CD14-positive monocyte (primary cell): ENCODE data around the gene CCNK. TPM values are rescaled to one million over a fixed set of nuclear protein-coding genes. Genes with fewer than 3 reads are reported as not detected.

Experiments
- DNase-seq, 3 donors: peaks; one replicate each; pipeline ENCODE4 v3.0.0-alpha.2; 2011 to 2022
- H2AFZ ChIP-seq: 2 replicates; pipeline ENCODE4 v1.6.0; 2012; ENCODE audit warnings: mild to moderate bottlenecking, low read depth, low read length, inconsistent platforms; ENCODE audit not compliant: insufficient read depth, poor library complexity, severe bottlenecking
- H3K27ac ChIP-seq, 2 donors: 1 replicate in 1 of 2; 2 replicates in 1 of 2; pipeline ENCODE4 v1.5.1; 2012 to 2013; ENCODE audit warnings: low read length in 2 of 2, control low read depth in 1 of 2, inconsistent platforms in 1 of 2, low read depth in 1 of 2, mild to moderate bottlenecking in 1 of 2
- H3K27me3 ChIP-seq, 2 donors: one replicate each; pipeline versions ENCODE4 v1.6.0 to v1.6.1; 2011 to 2013; ENCODE audit warnings: low read length in 2 of 2; ENCODE audit not compliant: control insufficient read depth in 2 of 2, insufficient read depth in 2 of 2
- H3K36me3 ChIP-seq, 2 donors: replicated peaks in 1 of 2; 1 replicate in 1 of 2; 2 replicates in 1 of 2; pipeline versions ENCODE4 v1.5.1 to v1.6.1; 2012 to 2013; ENCODE audit warnings: low read length in 2 of 2, control low read depth in 1 of 2, inconsistent platforms in 1 of 2, mild to moderate bottlenecking in 1 of 2; ENCODE audit not compliant: insufficient read depth in 2 of 2, control insufficient read depth in 1 of 2
- H3K4me1 ChIP-seq, 2 donors: 1 replicate in 1 of 2; 2 replicates in 1 of 2; pipeline versions ENCODE4 v1.5.1 to v1.6.1; 2012 to 2013; ENCODE audit warnings: low read length in 2 of 2, control low read depth in 1 of 2, inconsistent platforms in 1 of 2, mild to moderate bottlenecking in 1 of 2, moderate library complexity in 1 of 2; ENCODE audit not compliant: insufficient read depth in 2 of 2, control insufficient read depth in 1 of 2
- H3K4me2 ChIP-seq: replicated peaks from 2 replicates; pipeline ENCODE3; 2012; ENCODE audit warnings: low read length, moderate library complexity, mild to moderate bottlenecking; ENCODE audit not compliant: poor library complexity, severe bottlenecking; ENCODE audit errors: extremely low read depth
- H3K4me3 ChIP-seq, 3 experiments: fragments of 200-600 bp in 1 of 3; sonication (generic) in 1 of 3; replicated peaks in 1 of 3; 1 replicate in 2 of 3; 2 replicates in 1 of 3; pipeline ENCODE4 v1.5.1; 2011 to 2013; ENCODE audit warnings: low read length in 3 of 3, mild to moderate bottlenecking in 3 of 3, control low read depth in 2 of 3, low read depth in 2 of 3, inconsistent platforms in 1 of 3, moderate library complexity in 1 of 3
- H3K79me2 ChIP-seq: 2 replicates; pipeline ENCODE4 v1.6.0; 2012; ENCODE audit warnings: mild to moderate bottlenecking, control low read depth, inconsistent platforms, low read length, moderate library complexity; ENCODE audit not compliant: insufficient read depth
- H3K9ac ChIP-seq: 2 replicates; pipeline ENCODE4 v1.6.0; 2017; ENCODE audit warnings: low read length, mild to moderate bottlenecking; ENCODE audit not compliant: insufficient read depth, poor library complexity, severe bottlenecking
- H3K9me3 ChIP-seq, 2 donors: replicated peaks in 1 of 2; 1 replicate in 1 of 2; 2 replicates in 1 of 2; pipeline versions ENCODE4 v1.5.1 to v1.6.1; 2012 to 2013; ENCODE audit warnings: low read length in 2 of 2, control low read depth in 1 of 2; ENCODE audit not compliant: control insufficient read depth in 1 of 2, insufficient read depth in 1 of 2
- H4K20me1 ChIP-seq: 2 replicates; pipeline ENCODE4 v1.6.0; 2012; ENCODE audit warnings: mild to moderate bottlenecking, low read length, control low read depth, moderate library complexity; ENCODE audit not compliant: insufficient read depth
- H3K27ac Mint-ChIP-seq, 7 donors: one replicate each; pipeline ENCODE4 v1.8.0; 2020; ENCODE audit warnings: mild to moderate bottlenecking in 7 of 7, mixed read lengths in 7 of 7, moderate library complexity in 6 of 7, inconsistent platforms in 2 of 7
- H3K27me3 Mint-ChIP-seq, 3 donors: one replicate each; pipeline ENCODE4 v1.8.0; 2021 to 2022; ENCODE audit warnings: low read depth in 3 of 3, mild to moderate bottlenecking in 3 of 3, mixed read lengths in 3 of 3, moderate library complexity in 3 of 3, inconsistent platforms in 1 of 3
- H3K36me3 Mint-ChIP-seq, 2 donors: one replicate each; pipeline ENCODE4 v1.8.0; 2020; ENCODE audit warnings: mixed read lengths in 2 of 2, inconsistent platforms in 1 of 2, mild to moderate bottlenecking in 1 of 2
- H3K4me1 Mint-ChIP-seq: one replicate; pipeline ENCODE4 v1.8.0; 2020; ENCODE audit warnings: mild to moderate bottlenecking, mixed read lengths
- H3K4me3 Mint-ChIP-seq, 2 donors: one replicate each; pipeline ENCODE4 v1.8.0; 2020; ENCODE audit warnings: mild to moderate bottlenecking in 2 of 2, mixed read lengths in 2 of 2, moderate library complexity in 1 of 2
- H3K9me3 Mint-ChIP-seq, 7 donors: one replicate each; pipeline ENCODE4 v1.8.0; 2020 to 2022; ENCODE audit warnings: mixed read lengths in 7 of 7, mild to moderate bottlenecking in 6 of 7, moderate library complexity in 6 of 7, inconsistent platforms in 2 of 7
- WGBS: methylation state at CpG from one replicate; pipeline ENCODE4 v1.1.5; 2013; ENCODE audit warnings: missing lambda C conversion rate; ENCODE audit not compliant: insufficient coverage; 5-methylcytosine and 5-hydroxymethylcytosine counted together
- intact Hi-C, 2 donors: fragments of 100-400 bp; cut with micrococcal nuclease; formaldehyde crosslinking; loops; one replicate each; pipeline versions ENCODE4 v1.15.0 to v1.15.1; 2023
- polyA plus RNA-seq, 3 donors: library from polyadenylated mRNA; depleted of rRNA in 1 of 3; unstranded in 2 of 3; stranded (reverse) in 1 of 3; fragments of 300-500 nt in 2 of 3; fragments of >200 nt in 1 of 3; fragmentation: Illumina TruSeq in 2 of 3; gene quantifications; 1 replicate in 2 of 3; 2 replicates in 1 of 3; pipeline ENCODE4 v1.2.3, GENCODE V29; 2012 to 2021
- TF ChIP-seq, protein P1 (sequence below): fragments of 200-600 bp; IDR thresholded peaks from one replicate; pipeline ENCODE4 v1.8.0; 2022; ENCODE audit warnings: antibody characterized with exemption, mild to moderate bottlenecking

CCNK gene
- polyA plus RNA-seq, 3 donors, result 7.7 to 21.5 (median 14.7) TPM

DNA sequence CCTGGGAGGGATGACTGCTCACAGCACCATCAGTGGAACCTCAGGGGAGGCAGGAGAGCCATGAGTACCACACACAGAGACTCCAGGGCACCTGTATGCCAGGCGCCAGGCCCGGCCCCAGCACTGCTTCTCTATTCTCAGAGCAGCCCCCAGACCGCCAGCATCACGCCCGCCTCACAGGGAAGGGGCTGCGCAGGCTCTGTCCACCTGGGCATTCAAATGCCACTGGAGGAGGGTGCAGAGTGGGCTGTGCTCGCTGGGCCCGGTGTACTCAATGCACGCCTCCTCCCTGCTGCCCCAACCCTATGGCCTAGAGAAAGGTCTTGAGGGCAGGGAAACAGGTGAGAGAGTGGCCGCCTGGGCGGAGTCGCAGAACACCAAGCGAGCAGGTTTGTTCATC lies 79.2 kb downstream of the CCNK start:
- no peak overlapping the region for H3K9ac ChIP-seq
- peaks cover under 1 to 6% (median 5%) of the 10 kb centered on the region in 3 donors for H3K27me3 Mint-ChIP-seq
- intact Hi-C loops, result no loop called here
- no peak overlapping the region for H3K4me2 ChIP-seq
- no peaks in the 10 kb centered on the region for H3K4me1 ChIP-seq
- H3K27ac ChIP-seq, result no peak overlapping the region
- no peaks in the 10 kb centered on the region for H4K20me1 ChIP-seq
- DNase-seq, result no peak
- no peaks in the 10 kb centered on the region for H3K27me3 ChIP-seq
- no peak overlapping the region for H2AFZ ChIP-seq
- H3K4me3 Mint-ChIP-seq, result no peak overlapping the region
- TF ChIP-seq, protein P1, sequence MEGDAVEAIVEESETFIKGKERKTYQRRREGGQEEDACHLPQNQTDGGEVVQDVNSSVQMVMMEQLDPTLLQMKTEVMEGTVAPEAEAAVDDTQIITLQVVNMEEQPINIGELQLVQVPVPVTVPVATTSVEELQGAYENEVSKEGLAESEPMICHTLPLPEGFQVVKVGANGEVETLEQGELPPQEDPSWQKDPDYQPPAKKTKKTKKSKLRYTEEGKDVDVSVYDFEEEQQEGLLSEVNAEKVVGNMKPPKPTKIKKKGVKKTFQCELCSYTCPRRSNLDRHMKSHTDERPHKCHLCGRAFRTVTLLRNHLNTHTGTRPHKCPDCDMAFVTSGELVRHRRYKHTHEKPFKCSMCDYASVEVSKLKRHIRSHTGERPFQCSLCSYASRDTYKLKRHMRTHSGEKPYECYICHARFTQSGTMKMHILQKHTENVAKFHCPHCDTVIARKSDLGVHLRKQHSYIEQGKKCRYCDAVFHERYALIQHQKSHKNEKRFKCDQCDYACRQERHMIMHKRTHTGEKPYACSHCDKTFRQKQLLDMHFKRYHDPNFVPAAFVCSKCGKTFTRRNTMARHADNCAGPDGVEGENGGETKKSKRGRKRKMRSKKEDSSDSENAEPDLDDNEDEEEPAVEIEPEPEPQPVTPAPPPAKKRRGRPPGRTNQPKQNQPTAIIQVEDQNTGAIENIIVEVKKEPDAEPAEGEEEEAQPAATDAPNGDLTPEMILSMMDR, result no peak
- no peaks in the 10 kb centered on the region for H3K4me1 Mint-ChIP-seq
- H3K9me3 ChIP-seq, result no peaks in the 10 kb centered on the region
- H3K27ac Mint-ChIP-seq, result no peak overlapping the region
- no peak overlapping the region for H3K4me3 ChIP-seq
- no peaks in the 10 kb centered on the region for H3K36me3 Mint-ChIP-seq
- no peaks in the 10 kb centered on the region for H3K36me3 ChIP-seq
- WGBS, result no CpG with 5 or more reads among the region's 13 CpGs
- peaks cover 0 to 2% (median 0%) of the 10 kb centered on the region in 7 donors for H3K9me3 Mint-ChIP-seq
- H3K79me2 ChIP-seq, result no peaks in the 10 kb centered on the region

GRCh38 chr14:99560922-99561683 lies 79.9 kb downstream of the CCNK start:
- peaks cover 0 to 2% (median 0%) of the 10 kb centered on the region in 7 donors for H3K9me3 Mint-ChIP-seq
- DNase-seq, result no peak
- TF ChIP-seq, protein P1, result no peak
- Histone ChIP-seq H4K20me1 (no peaks in the 10 kb centered on the region), H3K4me1 (no peaks in the 10 kb centered on the region), H3K27me3 (no peaks in the 10 kb centered on the region), H3K4me2 (no peak overlapping the region), H3K27ac (no peak overlapping the region), H3K4me3 (no peak overlapping the region), H3K9me3 (no peaks in the 10 kb centered on the region), H3K9ac (no peak overlapping the region), H3K79me2 (no peaks in the 10 kb centered on the region), H2AFZ (no peak overlapping the region), H3K36me3 (no peaks in the 10 kb centered on the region)
- no peaks in the 10 kb centered on the region for H3K4me1 Mint-ChIP-seq
- peaks cover 0 to 9% (median 6%) of the 10 kb centered on the region in 3 donors for H3K27me3 Mint-ChIP-seq
- intact Hi-C loops, result no loop called here
- H3K27ac Mint-ChIP-seq, result no peak overlapping the region
- H3K36me3 Mint-ChIP-seq, result no peaks in the 10 kb centered on the region
- no peak overlapping the region for H3K4me3 Mint-ChIP-seq
- WGBS, result 68% methylated on average over 14 of the region's 15 CpGs
